Heart left ventricle (tissue), 16 donors: Measurements from ENCODE around the gene ZNF419. TPM values are rescaled to one million over a fixed set of nuclear protein-coding genes. Genes with fewer than 3 reads are reported as not detected.
"Not testable (repeated sequence)": the region's sequence is repeated elsewhere in the genome, so short reads cannot be mapped to it uniquely, and the experiment has no call there.

Experiments used
- ATAC-seq, 4 donors: fragments of 200-7000 bp; cut with Tn5 transposase; one replicate each; pipeline ENCODE4 v1.9.1; 2020 to 2022; ENCODE audit warnings: moderate library complexity in 4 of 4, mild to moderate bottlenecking in 3 of 4, moderate number of reproducible peaks in 1 of 4
- DNase-seq, 5 donors: peaks; one replicate each; pipeline ENCODE4 v3.0.0-alpha.2; 2020
- H3K27ac ChIP-seq, 12 donors: fragments of 200-600 bp; sonication (generic) in 4 of 12; one replicate each; pipeline versions ENCODE4 v1.5.0 to v1.8.0; 2016 to 2022; ENCODE audit warnings: mild to moderate bottlenecking in 2 of 12
- H3K27me3 ChIP-seq, 9 donors: fragments of 200-600 bp; sonication (generic) in 2 of 9; one replicate each; pipeline versions ENCODE4 v1.5.1 to v1.8.0; 2016 to 2022; ENCODE audit warnings: mild to moderate bottlenecking in 3 of 9
- H3K36me3 ChIP-seq, 9 donors: fragments of 200-600 bp; sonication (generic) in 2 of 9; one replicate each; pipeline versions ENCODE4 v1.5.0 to v1.8.0; 2018 to 2022; ENCODE audit warnings: mild to moderate bottlenecking in 2 of 9
- H3K4me1 ChIP-seq, 12 donors: fragments of 200-600 bp; sonication (generic) in 4 of 12; one replicate each; pipeline versions ENCODE4 v1.5.0 to v1.8.0; 2016 to 2022; ENCODE audit warnings: mild to moderate bottlenecking in 3 of 12
- H3K4me3 ChIP-seq, 12 donors: fragments of 200-600 bp; sonication (generic) in 4 of 12; one replicate each; pipeline versions ENCODE4 v1.5.0 to v1.8.0; 2017 to 2022; ENCODE audit warnings: mild to moderate bottlenecking in 9 of 12, moderate library complexity in 4 of 12
- H3K9me3 ChIP-seq, 12 donors: fragments of 200-600 bp; sonication (generic) in 4 of 12; one replicate each; pipeline versions ENCODE4 v1.5.0 to v1.8.0; 2016 to 2022; ENCODE audit warnings: mild to moderate bottlenecking in 1 of 12
- CTCF ChIP-seq, 12 donors: fragments of 200-600 bp; sonication (generic) in 4 of 12; IDR thresholded peaks; one replicate each; pipeline versions ENCODE4 v1.5.0 to v1.8.0; 2018 to 2022; ENCODE audit warnings: antibody characterized with exemption in 12 of 12, mild to moderate bottlenecking in 5 of 12
- POLR2A ChIP-seq, 2 donors: fragments of 450-650 bp; IDR thresholded peaks; one replicate each; pipeline ENCODE4 v1.6.1; 2017; ENCODE audit warnings: antibody characterized with exemption in 2 of 2, mild to moderate bottlenecking in 2 of 2, moderate library complexity in 2 of 2
- WGBS, 4 donors: extraction: QIAGEN DNeasy Blood & Tissue Kit in 2 of 4; methylation state at CpG; one replicate each; pipeline versions ENCODE4 v1.1.5 to v1.1.7; 2013 to 2018; 5-methylcytosine and 5-hydroxymethylcytosine counted together
- intact Hi-C, 10 donors: fragments of 100-400 bp; cut with DNase I; formaldehyde crosslinking; loops; one replicate each; pipeline versions ENCODE4 v1.11.1 to v1.14.2; 2022
- polyA plus RNA-seq, 2 donors: library from polyadenylated mRNA; stranded (reverse); fragments of 200-250 nt; gene quantifications; one replicate each; pipeline ENCODE4 v1.2.3, GENCODE V29; 2013
- total RNA-seq, 9 donors: library from RNA; depleted of rRNA in 2 of 9; stranded (reverse); fragments of >200 nt in 2 of 9; fragmentation: NEBNext Ultra II Directional in 3 of 9; extraction: Animal tissue kit (Norgen Biotek cat#: 25700) in 3 of 9; gene quantifications; one replicate each; pipeline versions ENCODE4 v1.1.0 to v1.2.4, GENCODE V29; 2016 to 2023
- donor health status: ischemic (EF 13 %, LVEDD 7.1; RV severe dilation, severe dysfunction).
- donor health status: healthy with polysubstance abuse.
- donor health status: DM: no; HTN: yes; CAD: no.
- donor health status: DM: no; HTN: no; CAD: no.
- donor health status: ischemic (EF 25% LVEDD 6.9; RV normal size, moderate dysfunction).
- donor health status: ischemic (EF 25% LVEDD 5.7; RV mildly dilated, moderate dysfunction).
- donor health status: healthy.
- donor health status: DM: yes; HTN: yes; CAD: no.
- donor health status: ischemic (EF 35%, LVEDD 5.7; RV mildly dilated, moderate dysfunction).
- donor health status: nonischemic (EF 11% LVEDD 7.7; RV severe dilation, severe dysfunction).
- donor health status: DM: yes; HTN: yes; CAD: no.
- donor health status: PGD.
- donor health status: ischemic (EF 29% LVEDD 5.4; RV normal size, mild dysfunction).
- donor health status: nonischemic (EF 23%, LVEDD 6.1; RV moderate dilation, normal function).

ZNF419 gene
- total and polyA plus RNA-seq, 11 donors = 5.6 to 11.5 (median 7.6) TPM

GRCh38 chr19:57499680-57500395 lies 12.3 kb downstream of the ZNF419 start, which contains the start of gene ZNF773:
Gene ZNF773, plus strand, starts transcription at chr19:57499938. Its CDS starts 143 bp downstream, at chr19:57500081.
- peaks cover 0 to 11% (median 7%) of the 10 kb centered on the region in 12 donors for H3K4me1 ChIP-seq
- H3K4me3 ChIP-seq = peak within 1 kb of the TSS; percentile 73 to 100 (median 88)
- peaks cover 0 to 59% (median 0%) of the 10 kb centered on the region in 12 donors for H3K9me3 ChIP-seq
- peak in 1 of 2 donors; percentile 95 for TF ChIP-seq POLR2A (IDR thresholded peaks at IDR 0.05)
- ATAC-seq = peak; percentile 100
- DNase-seq = peak; percentile 96 to 98 (median 97)
- WGBS, 4 donors = 0 to 1% (median 0%) methylated on average over 32 to 61 of the region's 69 CpGs
- H3K27ac ChIP-seq = peak within 1 kb of the TSS; percentile 67 to 96 (median 89)
- H3K36me3 ChIP-seq = peaks cover 0 to 13% (median 7%) of the 10 kb centered on the region in 9 donors
- H3K27me3 ChIP-seq, intact Hi-C loops: not testable (repeated sequence)

- peak in 1 of 4 donors; percentile 24 for ATAC-seq
- intact Hi-C loops, H3K27me3 ChIP-seq, H3K27ac ChIP-seq, DNase-seq: not testable (repeated sequence)
- Histone ChIP-seq H3K9me3 (peaks cover 0 to 53% (median 0%) of the 10 kb centered on the region in 12 donors), H3K4me1 (peaks cover 0 to 11% (median 7%) of the 10 kb centered on the region in 12 donors), H3K36me3 (peaks cover 0 to 18% (median 11%) of the 10 kb centered on the region in 9 donors), H3K4me3 (peak overlapping the region in 10 of 12 donors; percentile 21 to 100 (median 86))
- 0 to 8% (median 4%) methylated on average over 1 to 2 of the region's 4 CpGs for WGBS, 4 donors
Observed at GRCh38 chr19:57500400-57500799, 12.8 kb downstream of the ZNF419 start.

GRCh38 chr19:57506163-57506562 lies 18.6 kb downstream of the ZNF419 start:
- Histone ChIP-seq H3K36me3 (peaks cover 0 to 66% (median 41%) of the 10 kb centered on the region in 9 donors), H3K27ac (no peak overlapping the region), H3K27me3 (no peaks in the 10 kb centered on the region), H3K4me3 (no peak overlapping the region), H3K4me1 (peaks cover 0 to 4% (median 0%) of the 10 kb centered on the region in 12 donors), H3K9me3 (peaks cover 0 to 67% (median 16%) of the 10 kb centered on the region in 12 donors)
- DNase-seq (no peak), ATAC-seq (no peak)
- 60 to 82% (median 70%) methylated on average over 4 of the region's 4 CpGs for WGBS, 4 donors
- intact Hi-C loops = no loop called here
- TF ChIP-seq POLR2A (IDR thresholded peaks at IDR 0.05) (no peak), CTCF (IDR thresholded peaks at IDR 0.05) (no peak)

- Histone ChIP-seq H3K4me1 (no peaks in the 10 kb centered on the region), H3K27ac (no peak overlapping the region), H3K4me3 (no peak overlapping the region), H3K27me3 (no peaks in the 10 kb centered on the region), H3K36me3 (peaks cover 0 to 85% (median 40%) of the 10 kb centered on the region in 9 donors), H3K9me3 (peaks cover 0 to 80% (median 50%) of the 10 kb centered on the region in 12 donors)
- ATAC-seq (no peak), DNase-seq (no peak)
- TF ChIP-seq CTCF (IDR thresholded peaks at IDR 0.05) = no peak
- no peak for TF ChIP-seq POLR2A (IDR thresholded peaks at IDR 0.05)
- intact Hi-C loops = no loop called here
Observed at GRCh38 chr19:57511484-57511883, 23.9 kb downstream of the ZNF419 start.

- H3K27me3 ChIP-seq = no peaks in the 10 kb centered on the region
- TF ChIP-seq CTCF (IDR thresholded peaks at IDR 0.05) (no peak), POLR2A (IDR thresholded peaks at IDR 0.05) (no peak)
- DNase-seq = no peak
- WGBS, 4 donors = 96 to 98% (median 97%) methylated on average over 6 of the region's 6 CpGs
- no peaks in the 10 kb centered on the region for H3K4me1 ChIP-seq
- no peak overlapping the region for H3K4me3 ChIP-seq
- intact Hi-C loops = no loop called here
- H3K36me3 ChIP-seq = peaks cover 0 to 85% (median 38%) of the 10 kb centered on the region in 9 donors
- ATAC-seq = no peak
- H3K27ac ChIP-seq = no peak overlapping the region
- H3K9me3 ChIP-seq = peaks cover 0 to 69% (median 47%) of the 10 kb centered on the region in 12 donors
Observed at GRCh38 chr19:57512845-57513244, 25.3 kb downstream of the ZNF419 start.
